Measurements from ENCODE around the gene CAMTA1. TPM values are rescaled to one million over a fixed set of nuclear protein-coding genes. Genes with fewer than 3 reads are reported as not detected.

The CAMTA1 gene
- total and polyA plus RNA-seq, 3 experiments from 2014 or later: 60.2 to 79.0 (median 61.7) TPM

- no peaks in the 10 kb centered on the region for H3K4me1 Mint-ChIP-seq
- H3K4me3 ChIP-seq (ENCODE audit: low read length): no peak overlapping the region
- H3K27me3 Mint-ChIP-seq: peaks cover 14 to 55% of the 10 kb centered on the region in 2 donors
- no peaks in the 10 kb centered on the region for H3K4me1 ChIP-seq (ENCODE audit: insufficient read depth, low read length)
- H3K27ac ChIP-seq (ENCODE audit: low read depth, low read length): no peak overlapping the region
- no peaks in the 10 kb centered on the region for H3K36me3 Mint-ChIP-seq
- no peaks in the 10 kb centered on the region for H3K9me3 Mint-ChIP-seq
- no peaks in the 10 kb centered on the region for H3K27me3 ChIP-seq (ENCODE audit: insufficient read depth, low read length, poor library complexity, severe bottlenecking)
- H3K27ac Mint-ChIP-seq: peak overlapping the region in 1 of 8 donors; percentile 91
- H3K36me3 ChIP-seq (ENCODE audit: insufficient read depth, low read length): no peaks in the 10 kb centered on the region
- CTCF ChIA-PET: no interaction called here
- DNase-seq: peak in 1 of 5 donors; percentile 33
- POLR2A ChIA-PET: no interaction called here
- H3K4me3 Mint-ChIP-seq: no peak overlapping the region
- H3K9me3 ChIP-seq (ENCODE audit: low read length): no peaks in the 10 kb centered on the region
Measured at GRCh38 chr1:7624791-7625355, 839.6 kb downstream of the CAMTA1 start.

- no peaks in the 10 kb centered on the region for H3K4me1 ChIP-seq (ENCODE audit: insufficient read depth, low read length)
- H3K27ac Mint-ChIP-seq: no peak overlapping the region
- no peaks in the 10 kb centered on the region for H3K36me3 Mint-ChIP-seq
- no peaks in the 10 kb centered on the region for H3K27me3 ChIP-seq (ENCODE audit: insufficient read depth, low read length, poor library complexity, severe bottlenecking)
- H3K4me3 Mint-ChIP-seq: no peak overlapping the region
- peak in 1 of 5 donors; percentile 11 for DNase-seq
- no peaks in the 10 kb centered on the region for H3K9me3 Mint-ChIP-seq
- no peaks in the 10 kb centered on the region for H3K4me1 Mint-ChIP-seq
- CTCF ChIA-PET: no interaction called here
- no peaks in the 10 kb centered on the region for H3K36me3 ChIP-seq (ENCODE audit: insufficient read depth, low read length)
- no peak overlapping the region for H3K27ac ChIP-seq (ENCODE audit: low read depth, low read length)
- peaks cover 14 to 56% of the 10 kb centered on the region in 2 donors for H3K27me3 Mint-ChIP-seq
- POLR2A ChIA-PET: no interaction called here
- no peak overlapping the region for H3K4me3 ChIP-seq (ENCODE audit: low read length)
- no peaks in the 10 kb centered on the region for H3K9me3 ChIP-seq (ENCODE audit: low read length)
Measured at GRCh38 chr1:7625401-7625800, 840.1 kb downstream of the CAMTA1 start.

- Mint-ChIP-seq H3K27ac (no peak overlapping the region), H3K36me3 (no peaks in the 10 kb centered on the region), H3K4me3 (no peak overlapping the region), H3K9me3 (no peaks in the 10 kb centered on the region), H3K27me3 (peaks cover 12 to 51% of the 10 kb centered on the region in 2 donors), H3K4me1 (no peaks in the 10 kb centered on the region)
- H3K36me3 ChIP-seq (ENCODE audit: insufficient read depth, low read length): no peaks in the 10 kb centered on the region
- no peak overlapping the region for H3K4me3 ChIP-seq (ENCODE audit: low read length)
- no peaks in the 10 kb centered on the region for H3K9me3 ChIP-seq (ENCODE audit: low read length)
- no peaks in the 10 kb centered on the region for H3K4me1 ChIP-seq (ENCODE audit: insufficient read depth, low read length)
- H3K27ac ChIP-seq (ENCODE audit: low read depth, low read length): no peak overlapping the region
- CTCF ChIA-PET: no interaction called here
- H3K27me3 ChIP-seq (ENCODE audit: insufficient read depth, low read length, poor library complexity, severe bottlenecking): peaks cover 6% of the 10 kb centered on the region
- POLR2A ChIA-PET: no interaction called here
- no peak for DNase-seq
Measured at GRCh38 chr1:7628273-7628672, 843.0 kb downstream of the CAMTA1 start.

- CTCF ChIA-PET: no interaction called here
- no peaks in the 10 kb centered on the region for H3K4me1 Mint-ChIP-seq
Measured at GRCh38 chr1:7629011-7629410, 843.8 kb downstream of the CAMTA1 start.

GRCh38 chr1:7629465-7630195, 844.4 kb downstream of the CAMTA1 start:
- no peak overlapping the region for H3K4me3 Mint-ChIP-seq
- CTCF ChIA-PET: no interaction called here
- H3K4me3 ChIP-seq (ENCODE audit: low read length): no peak overlapping the region
- H3K27me3 Mint-ChIP-seq: peaks cover 12 to 57% of the 10 kb centered on the region in 2 donors
- no peaks in the 10 kb centered on the region for H3K9me3 ChIP-seq (ENCODE audit: low read length)
- H3K9me3 Mint-ChIP-seq: no peaks in the 10 kb centered on the region
- peak overlapping the region in 1 of 8 donors; percentile 73 for H3K27ac Mint-ChIP-seq
- H3K4me1 ChIP-seq (ENCODE audit: insufficient read depth, low read length): no peaks in the 10 kb centered on the region
- peaks cover 6% of the 10 kb centered on the region for H3K27me3 ChIP-seq (ENCODE audit: insufficient read depth, low read length, poor library complexity, severe bottlenecking)
- no peaks in the 10 kb centered on the region for H3K36me3 Mint-ChIP-seq
- H3K27ac ChIP-seq (ENCODE audit: low read depth, low read length): no peak overlapping the region
- DNase-seq: no peak
- POLR2A ChIA-PET: no interaction called here
- no peaks in the 10 kb centered on the region for H3K36me3 ChIP-seq (ENCODE audit: insufficient read depth, low read length)
- H3K4me1 Mint-ChIP-seq: no peaks in the 10 kb centered on the region

More at GRCh38 chr1:7629011-7629410, 843.8 kb downstream of the CAMTA1 start:
- no peaks in the 10 kb centered on the region for H3K9me3 Mint-ChIP-seq
- no peak for DNase-seq
- H3K36me3 Mint-ChIP-seq: no peaks in the 10 kb centered on the region
- H3K4me3 Mint-ChIP-seq: no peak overlapping the region
- H3K4me3 ChIP-seq (ENCODE audit: low read length): no peak overlapping the region
- no peaks in the 10 kb centered on the region for H3K9me3 ChIP-seq (ENCODE audit: low read length)
- peaks cover 6% of the 10 kb centered on the region for H3K27me3 ChIP-seq (ENCODE audit: insufficient read depth, low read length, poor library complexity, severe bottlenecking)
- H3K27ac Mint-ChIP-seq: no peak overlapping the region
- POLR2A ChIA-PET: no interaction called here
- H3K27ac ChIP-seq (ENCODE audit: low read depth, low read length): no peak overlapping the region
- peaks cover 12 to 57% of the 10 kb centered on the region in 2 donors for H3K27me3 Mint-ChIP-seq
- H3K36me3 ChIP-seq (ENCODE audit: insufficient read depth, low read length): no peaks in the 10 kb centered on the region
- H3K4me1 ChIP-seq (ENCODE audit: insufficient read depth, low read length): no peaks in the 10 kb centered on the region

GRCh38 chr1:7630378-7630777, 845.1 kb downstream of the CAMTA1 start:
- no peak overlapping the region for H3K27ac Mint-ChIP-seq
- Histone ChIP-seq H3K4me3 (ENCODE audit: low read length) (no peak overlapping the region), H3K4me1 (ENCODE audit: insufficient read depth, low read length) (no peaks in the 10 kb centered on the region), H3K27ac (ENCODE audit: low read depth, low read length) (no peak overlapping the region), H3K9me3 (ENCODE audit: low read length) (no peaks in the 10 kb centered on the region), H3K27me3 (ENCODE audit: insufficient read depth, low read length, poor library complexity, severe bottlenecking) (peaks cover 6% of the 10 kb centered on the region), H3K36me3 (ENCODE audit: insufficient read depth, low read length) (no peaks in the 10 kb centered on the region)
- ChIA-PET CTCF (no interaction called here), POLR2A (no interaction called here)
- no peaks in the 10 kb centered on the region for H3K4me1 Mint-ChIP-seq
- H3K4me3 Mint-ChIP-seq: no peak overlapping the region
- no peaks in the 10 kb centered on the region for H3K9me3 Mint-ChIP-seq
- DNase-seq: no peak
- H3K36me3 Mint-ChIP-seq: no peaks in the 10 kb centered on the region
- H3K27me3 Mint-ChIP-seq: peaks cover 11 to 56% of the 10 kb centered on the region in 2 donors

GRCh38 chr1:7632176-7632575, 846.9 kb downstream of the CAMTA1 start:
- no peak overlapping the region for H3K4me3 ChIP-seq (ENCODE audit: low read length)
- Mint-ChIP-seq H3K4me1 (no peaks in the 10 kb centered on the region), H3K27ac (no peak overlapping the region), H3K36me3 (no peaks in the 10 kb centered on the region), H3K4me3 (no peak overlapping the region), H3K9me3 (no peaks in the 10 kb centered on the region), H3K27me3 (peaks cover 10 to 52% of the 10 kb centered on the region in 2 donors)
- CTCF ChIA-PET: no interaction called here
- no peaks in the 10 kb centered on the region for H3K36me3 ChIP-seq (ENCODE audit: insufficient read depth, low read length)
- peaks cover 6% of the 10 kb centered on the region for H3K27me3 ChIP-seq (ENCODE audit: insufficient read depth, low read length, poor library complexity, severe bottlenecking)
- POLR2A ChIA-PET: no interaction called here
- H3K9me3 ChIP-seq (ENCODE audit: low read length): no peaks in the 10 kb centered on the region
- no peak for DNase-seq
- H3K27ac ChIP-seq (ENCODE audit: low read depth, low read length): no peak overlapping the region
- H3K4me1 ChIP-seq (ENCODE audit: insufficient read depth, low read length): no peaks in the 10 kb centered on the region

- ChIA-PET CTCF (no interaction called here), POLR2A (no interaction called here)
- H3K27me3 Mint-ChIP-seq: peaks cover 10 to 51% of the 10 kb centered on the region in 2 donors
- H3K9me3 ChIP-seq (ENCODE audit: low read length): no peaks in the 10 kb centered on the region
- H3K4me3 ChIP-seq (ENCODE audit: low read length): no peak overlapping the region
- H3K4me1 ChIP-seq (ENCODE audit: insufficient read depth, low read length): no peaks in the 10 kb centered on the region
- no peaks in the 10 kb centered on the region for H3K9me3 Mint-ChIP-seq
- H3K36me3 ChIP-seq (ENCODE audit: insufficient read depth, low read length): no peaks in the 10 kb centered on the region
- H3K27ac ChIP-seq (ENCODE audit: low read depth, low read length): no peak overlapping the region
- no peaks in the 10 kb centered on the region for H3K36me3 Mint-ChIP-seq
- no peak overlapping the region for H3K27ac Mint-ChIP-seq
- H3K4me3 Mint-ChIP-seq: no peak overlapping the region
- H3K27me3 ChIP-seq (ENCODE audit: insufficient read depth, low read length, poor library complexity, severe bottlenecking): peaks cover 6% of the 10 kb centered on the region
- no peaks in the 10 kb centered on the region for H3K4me1 Mint-ChIP-seq
- no peak for DNase-seq
Measured at GRCh38 chr1:7632681-7633080, 847.4 kb downstream of the CAMTA1 start.

All from CD8-positive, alpha-beta memory T cell (primary cell).